Keratinocyte (primary cell): Measurements from ENCODE around the gene PRKN. TPM values are rescaled to one million over a fixed set of nuclear protein-coding genes. Genes with fewer than 3 reads are reported as not detected.

Experiments used
- DNase-seq: peaks from one replicate; pipeline ENCODE4 v3.0.0-alpha.2; 2011; ENCODE audit warnings: low read depth, missing footprints, low spot score
- FAIRE-seq: peaks from 2 replicates; lab custom pipeline; 2011; peaks lifted over from hg19 to GRCh38; lab: Jason Lieb, UNC
- H2AFZ ChIP-seq: 2 replicates; pipeline ENCODE4 v1.6.0; 2012; ENCODE audit warnings: low read length, control low read depth, inconsistent platforms; ENCODE audit not compliant: control insufficient read depth
- H3K27ac ChIP-seq: 2 replicates; pipeline ENCODE4 v1.5.1; 2011; ENCODE audit warnings: low read length; ENCODE audit not compliant: control insufficient read depth, insufficient read depth
- H3K27me3 ChIP-seq: 3 replicates; pipeline ENCODE4 v1.6.0; 2011; ENCODE audit warnings: low read length; ENCODE audit not compliant: control insufficient read depth, insufficient read depth; ENCODE audit errors: extremely low read depth
- H3K36me3 ChIP-seq, 2 experiments: 2 replicates in 1 of 2; 3 replicates in 1 of 2; pipeline ENCODE4 v1.5.1; 2011; ENCODE audit warnings: low read length in 2 of 2, mild to moderate bottlenecking in 1 of 2; ENCODE audit not compliant: control insufficient read depth in 2 of 2, insufficient read depth in 2 of 2; ENCODE audit errors: extremely low read depth in 1 of 2
- H3K4me1 ChIP-seq: 3 replicates; pipeline ENCODE4 v1.5.1; 2011; ENCODE audit warnings: low read length; ENCODE audit not compliant: control insufficient read depth, insufficient read depth; ENCODE audit errors: extremely low read depth
- H3K4me2 ChIP-seq: 3 replicates; pipeline ENCODE4 v1.6.0; 2011; ENCODE audit warnings: low read depth, low read length; ENCODE audit not compliant: control insufficient read depth, insufficient read depth; ENCODE audit errors: extremely low read depth
- H3K4me3 ChIP-seq, 3 experiments: fragments of 200-600 bp in 1 of 3; sonication (generic) in 1 of 3; 2 replicates in 2 of 3; 3 replicates in 1 of 3; pipeline ENCODE4 v1.5.1; 2011 to 2016; ENCODE audit warnings: low read length in 3 of 3, mild to moderate bottlenecking in 3 of 3, control low read depth in 2 of 3, inconsistent platforms in 1 of 3, low read depth in 1 of 3, mixed read lengths in 1 of 3, mixed run types in 1 of 3, moderate library complexity in 1 of 3; ENCODE audit not compliant: control insufficient read depth in 2 of 3, insufficient read depth in 2 of 3; ENCODE audit errors: extremely low read depth in 1 of 3
- H3K79me2 ChIP-seq: 2 replicates; pipeline ENCODE4 v1.6.0; 2012; ENCODE audit warnings: low read length; ENCODE audit not compliant: control insufficient read depth, insufficient read depth
- H3K9ac ChIP-seq: 3 replicates; pipeline ENCODE4 v1.6.0; 2011; ENCODE audit warnings: low read length; ENCODE audit not compliant: control insufficient read depth, insufficient read depth; ENCODE audit errors: extremely low read depth
- H3K9me1 ChIP-seq: 3 replicates; pipeline ENCODE4 v1.6.0; 2011; ENCODE audit warnings: low read length; ENCODE audit not compliant: control insufficient read depth, insufficient read depth; ENCODE audit errors: extremely low read depth
- H3K9me3 ChIP-seq: 2 replicates; pipeline ENCODE4 v1.5.1; 2012; ENCODE audit warnings: low read depth, low read length; ENCODE audit not compliant: control insufficient read depth
- H4K20me1 ChIP-seq: 3 replicates; pipeline ENCODE4 v1.6.0; 2011; ENCODE audit warnings: low read length; ENCODE audit not compliant: control insufficient read depth, insufficient read depth; ENCODE audit errors: extremely low read depth
- CTCF ChIP-seq, 3 experiments: IDR thresholded peaks in 1 of 3; conservative IDR thresholded peaks in 1 of 3; optimal IDR thresholded peaks in 1 of 3; 2 replicates in 2 of 3; 3 replicates in 1 of 3; pipeline versions ENCODE3 to v1.5.1; 2011; ENCODE audit warnings: low read length in 3 of 3, mild to moderate bottlenecking in 3 of 3, moderate library complexity in 2 of 3, control low read depth in 1 of 3, inconsistent platforms in 1 of 3; ENCODE audit not compliant: insufficient read depth in 2 of 3; ENCODE audit errors: extremely low read depth in 1 of 3
- EZH2 ChIP-seq: IDR thresholded peaks from one replicate; pipeline ENCODE4 v1.6.1; 2012; ENCODE audit warnings: inconsistent platforms, mild to moderate bottlenecking, low read length, moderate library complexity
- dilution Hi-C: fragments of 300-500 bp; cut with MboI; formaldehyde crosslinking; loops from one replicate; pipeline ENCODE4 v1.7.0; 2020; ENCODE audit warnings: low sequenced_read_pairs; ENCODE audit not compliant: extremely low pct_ligation_motif_present
- polyA plus RNA-seq, 5 experiments: library from polyadenylated mRNA; depleted of rRNA in 3 of 5; stranded (reverse) in 3 of 5; stranded (forward) in 1 of 5; unstranded in 1 of 5; fragments of >200 nt; gene quantifications; 1 replicate in 1 of 5; 2 replicates in 3 of 5; 3 replicates in 1 of 5; pipeline versions ENCODE4 v1.2.1 to v1.2.3, GENCODE V29; 2011 to 2012; ENCODE audit warnings: missing spikeins in 2 of 5, low read depth in 1 of 5, low replicate concordance in 1 of 5

The PRKN gene
- polyA plus RNA-seq, 1 donor (not counting 4 experiments of a cell fraction or from before 2014, with no cell fraction given), result 0.67 TPM

DNA sequence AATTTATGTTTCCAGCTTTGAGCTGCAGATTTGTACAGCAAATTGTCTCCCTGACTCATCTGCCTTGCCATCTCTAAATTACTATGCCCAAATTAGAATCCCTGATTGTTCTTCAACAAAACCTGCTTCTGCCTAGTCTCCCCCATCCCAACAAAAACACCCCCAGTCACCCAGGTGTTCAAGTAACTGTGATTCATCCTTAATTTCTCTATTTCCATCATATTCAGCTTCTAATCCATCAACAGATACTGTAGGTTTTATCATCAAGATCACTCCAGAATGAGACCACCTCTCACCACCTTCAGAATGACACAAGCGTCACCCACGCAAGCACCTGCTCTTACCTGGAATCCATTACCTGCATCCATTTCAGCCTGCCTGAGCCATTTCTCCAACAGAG, 498.5 kb downstream of the PRKN start:
- no peak for TF ChIP-seq EZH2
- TF ChIP-seq CTCF (optimal IDR thresholded peaks at IDR 0.05 in 1 of 3, IDR thresholded peaks at IDR 0.05 in 1 of 3, conservative IDR thresholded peaks at IDR 0.05 in 1 of 3; ENCODE audit: extremely low read depth in 1 of 3, insufficient read depth in 2 of 3, low read length in 3 of 3), result no peak
- DNase-seq (no peak), FAIRE-seq (no peak)
- H3K9ac ChIP-seq, result no peak overlapping the region
- no peak overlapping the region for H2AFZ ChIP-seq
- H4K20me1 ChIP-seq, result no peaks in the 10 kb centered on the region
- no peaks in the 10 kb centered on the region for H3K4me1 ChIP-seq
- dilution Hi-C loops, result no loop called here
- H3K27ac ChIP-seq, result no peak overlapping the region
- no peaks in the 10 kb centered on the region for H3K36me3 ChIP-seq
- no peaks in the 10 kb centered on the region for H3K9me1 ChIP-seq
- H3K4me3 ChIP-seq, result no peak overlapping the region
- H3K27me3 ChIP-seq, result no peaks in the 10 kb centered on the region
- H3K4me2 ChIP-seq, result no peak overlapping the region
- no peaks in the 10 kb centered on the region for H3K79me2 ChIP-seq
- no peaks in the 10 kb centered on the region for H3K9me3 ChIP-seq

- no peak for DNase-seq
- H3K9me3 ChIP-seq, result no peaks in the 10 kb centered on the region
- H3K27me3 ChIP-seq, result no peaks in the 10 kb centered on the region
- no peak overlapping the region for H3K9ac ChIP-seq
- H3K4me1 ChIP-seq, result no peaks in the 10 kb centered on the region
- H4K20me1 ChIP-seq, result no peaks in the 10 kb centered on the region
- no peaks in the 10 kb centered on the region for H3K36me3 ChIP-seq
- dilution Hi-C loops, result no loop called here
- H2AFZ ChIP-seq, result no peak overlapping the region
- H3K4me2 ChIP-seq, result no peak overlapping the region
- H3K79me2 ChIP-seq, result no peaks in the 10 kb centered on the region
- no peak overlapping the region for H3K4me3 ChIP-seq
- TF ChIP-seq EZH2 (no peak), CTCF (optimal IDR thresholded peaks at IDR 0.05 in 1 of 3, IDR thresholded peaks at IDR 0.05 in 1 of 3, conservative IDR thresholded peaks at IDR 0.05 in 1 of 3; ENCODE audit: extremely low read depth in 1 of 3, insufficient read depth in 2 of 3, low read length in 3 of 3) (no peak)
- no peak for FAIRE-seq
- no peak overlapping the region for H3K27ac ChIP-seq
- no peaks in the 10 kb centered on the region for H3K9me1 ChIP-seq
These were observed 500.8 kb downstream of the PRKN start for GRCh38 chr6:162226803-162227202.
